Gastroesophageal sphincter (tissue), 4 donors: ENCODE results near the gene SH3PXD2A. TPM values are rescaled to one million over a fixed set of nuclear protein-coding genes. Genes with fewer than 3 reads are reported as not detected.

Experiments
- ATAC-seq: fragments of 150-250 bp; one replicate; pipeline ENCODE4 v1.9.1; 2016; ENCODE audit warnings: mild to moderate bottlenecking, moderate library complexity
- H3K27ac ChIP-seq, 4 donors: fragments of 200-600 bp; sonication (generic) in 3 of 4; 1 replicate in 3 of 4; 2 replicates in 1 of 4; pipeline ENCODE4 v1.5.1; 2016 to 2019
- H3K27me3 ChIP-seq: fragments of 200-600 bp; sonication (generic); one replicate; pipeline ENCODE4 v1.5.1; 2019
- H3K36me3 ChIP-seq, 2 donors: fragments of 200-600 bp; sonication (generic); one replicate each; pipeline ENCODE4 v1.5.1; 2019; ENCODE audit warnings: control low read depth in 1 of 2
- H3K4me1 ChIP-seq, 3 donors: fragments of 200-600 bp; sonication (generic); 1 replicate in 2 of 3; 2 replicates in 1 of 3; pipeline ENCODE4 v1.5.1; 2016 to 2019; ENCODE audit warnings: control low read depth in 2 of 3
- H3K4me3 ChIP-seq, 2 donors: fragments of 200-600 bp; sonication (generic); one replicate each; pipeline ENCODE4 v1.5.1; 2019; ENCODE audit warnings: mild to moderate bottlenecking in 1 of 2, moderate library complexity in 1 of 2
- H3K9me3 ChIP-seq, 3 donors: fragments of 200-600 bp; sonication (generic); one replicate each; pipeline ENCODE4 v1.5.1; 2017 to 2019; ENCODE audit warnings: control low read depth in 2 of 3
- CTCF ChIP-seq, 4 experiments: fragments of 200-600 bp in 2 of 4; fragments of 450-650 bp in 2 of 4; sonication (generic) in 1 of 4; IDR thresholded peaks; one replicate each; pipeline ENCODE4 v1.5.1; 2017 to 2019; ENCODE audit warnings: antibody characterized with exemption in 4 of 4, mild to moderate bottlenecking in 2 of 4, moderate library complexity in 2 of 4
- EP300 ChIP-seq: sonication (generic); formaldehyde crosslinking; IDR thresholded peaks from one replicate; pipeline ENCODE4 v1.6.1; 2017; ENCODE audit warnings: antibody characterized with exemption, mild to moderate bottlenecking
- POLR2A ChIP-seq, 2 donors: fragments of 450-650 bp; IDR thresholded peaks; one replicate each; pipeline ENCODE4 v1.6.1; 2017; ENCODE audit warnings: antibody characterized with exemption in 2 of 2, mild to moderate bottlenecking in 2 of 2, moderate library complexity in 1 of 2
- POLR2AphosphoS5 ChIP-seq: sonication (generic); formaldehyde crosslinking; IDR thresholded peaks from one replicate; pipeline ENCODE4 v1.6.1; 2017; ENCODE audit warnings: antibody characterized with exemption
- WGBS, 2 donors: methylation state at CpG; one replicate each; pipeline ENCODE4 v1.1.5; 2018; ENCODE audit warnings: low coverage in 1 of 2; 5-methylcytosine and 5-hydroxymethylcytosine counted together
- total RNA-seq, 4 donors: library from RNA; depleted of rRNA; stranded (reverse); fragments of >200 nt; gene quantifications; one replicate each; pipeline ENCODE4 v1.1.0, GENCODE V29; 2016

Gene SH3PXD2A
- total RNA-seq, 4 donors from 2014 or later, result 31.2 to 65.2 (median 39.5) TPM

GRCh38 chr10:103593022-103593570 lies 262.3 kb downstream of the SH3PXD2A start:
- no peak for ATAC-seq
- Histone ChIP-seq H3K9me3 (peaks cover 0 to 5% (median 0%) of the 10 kb centered on the region in 3 donors), H3K36me3 (peaks cover 0 to 23% of the 10 kb centered on the region in 2 donors), H3K4me1 (peaks cover 0 to 17% (median 4%) of the 10 kb centered on the region in 3 donors), H3K27ac (no peak overlapping the region), H3K27me3 (no peaks in the 10 kb centered on the region), H3K4me3 (no peak overlapping the region)
- TF ChIP-seq POLR2A (IDR thresholded peaks at IDR 0.05), result no peak
- TF ChIP-seq POLR2AphosphoS5, result no peak
- no peak for TF ChIP-seq CTCF (IDR thresholded peaks at IDR 0.05)
- TF ChIP-seq EP300, result no peak
- 94% methylated on average over 2 of the region's 3 CpGs; no CpG with 5 or more reads in 1 of the 2 donors for WGBS, 2 donors

- ATAC-seq, result peak; percentile 43
- H3K4me3 ChIP-seq, result no peak overlapping the region
- H3K4me1 ChIP-seq, result peaks cover 0 to 12% (median 4%) of the 10 kb centered on the region in 3 donors
- peaks cover 0 to 11% (median 0%) of the 10 kb centered on the region in 3 donors for H3K9me3 ChIP-seq
- WGBS, 2 donors, result 60% methylated on average over 1 of the region's 15 CpGs; no CpG with 5 or more reads in 1 of the 2 donors
- TF ChIP-seq POLR2AphosphoS5, result no peak
- TF ChIP-seq POLR2A (IDR thresholded peaks at IDR 0.05), result no peak
- peak in 2 of 4 experiments; percentile 16 to 63 for TF ChIP-seq CTCF (IDR thresholded peaks at IDR 0.05)
- no peak for TF ChIP-seq EP300
- no peaks in the 10 kb centered on the region for H3K27me3 ChIP-seq
- H3K27ac ChIP-seq, result no peak overlapping the region
- peaks cover 0 to 29% of the 10 kb centered on the region in 2 donors for H3K36me3 ChIP-seq
Measured at GRCh38 chr10:103592186-103593021, 263.0 kb downstream of the SH3PXD2A start.

- Histone ChIP-seq H3K9me3 (peaks cover 0 to 14% (median 0%) of the 10 kb centered on the region in 3 donors), H3K4me3 (no peak overlapping the region), H3K27ac (no peak overlapping the region), H3K36me3 (peaks cover 0 to 38% of the 10 kb centered on the region in 2 donors), H3K4me1 (no peaks in the 10 kb centered on the region), H3K27me3 (no peaks in the 10 kb centered on the region)
- ATAC-seq, result no peak
- WGBS, 2 donors, result 89% methylated on average over 4 of the region's 6 CpGs; no CpG with 5 or more reads in 1 of the 2 donors
- no peak for TF ChIP-seq POLR2AphosphoS5
- TF ChIP-seq POLR2A (IDR thresholded peaks at IDR 0.05), result no peak
- no peak for TF ChIP-seq CTCF (IDR thresholded peaks at IDR 0.05)
- no peak for TF ChIP-seq EP300
Measured at GRCh38 chr10:103590744-103591291, 264.6 kb downstream of the SH3PXD2A start.

- TF ChIP-seq POLR2AphosphoS5 (no peak), EP300 (no peak), CTCF (IDR thresholded peaks at IDR 0.05) (no peak), POLR2A (IDR thresholded peaks at IDR 0.05) (no peak)
- ATAC-seq, result no peak
- 80% methylated on average over 1 of the region's 20 CpGs; no CpG with 5 or more reads in 1 of the 2 donors for WGBS, 2 donors
- H3K4me3 ChIP-seq, result no peak overlapping the region
- peaks cover 0 to 38% of the 10 kb centered on the region in 2 donors for H3K36me3 ChIP-seq
- peaks cover 4% of the 10 kb centered on the region for H3K27me3 ChIP-seq
- no peak overlapping the region for H3K27ac ChIP-seq
- H3K4me1 ChIP-seq, result no peaks in the 10 kb centered on the region
- H3K9me3 ChIP-seq, result peaks cover 0 to 14% (median 0%) of the 10 kb centered on the region in 3 donors
Measured at GRCh38 chr10:103590060-103590459, 265.3 kb downstream of the SH3PXD2A start.
